ENCODE results near the gene TUBB6.

Gene TUBB6

GRCh38 chr18:12336171-12336613 is 28.2 kb downstream of the TUBB6 start:
- Histone ChIP-seq H3K4me2 (ENCODE audit: low read length) (no peak overlapping the region), H3K9me3 (ENCODE audit: insufficient read depth, low read length) (no peaks in the 10 kb centered on the region), H2AFZ (ENCODE audit: low read depth, low read length) (no peak overlapping the region), H3K4me3 (ENCODE audit: low read length) (no peak overlapping the region), H3K36me3 (replicated peaks; ENCODE audit: low read depth, low read length) (peaks cover 34% of the 10 kb centered on the region), H3K9ac (ENCODE audit: low read length) (no peak overlapping the region), H3K27me3 (ENCODE audit: low read depth, low read length) (no peaks in the 10 kb centered on the region), H4K20me1 (ENCODE audit: insufficient read depth, low read length) (no peaks in the 10 kb centered on the region), H3K27ac (ENCODE audit: low read length) (no peak overlapping the region), H3K4me1 (ENCODE audit: low read length) (no peaks in the 10 kb centered on the region), H3K79me2 (ENCODE audit: low read length) (no peaks in the 10 kb centered on the region)
- TF ChIP-seq EZH2phosphoT487 (IDR thresholded peaks at IDR 0.05; ENCODE audit: low read depth) (no peak), CTCF (IDR thresholded peaks at IDR 0.05; ENCODE audit: low read depth, low read length) (no peak)

GRCh38 chr18:12336887-12337286 is 28.8 kb downstream of the TUBB6 start:
- H3K4me1 ChIP-seq (ENCODE audit: low read length) = no peaks in the 10 kb centered on the region
- H3K27me3 ChIP-seq (ENCODE audit: low read depth, low read length) = no peaks in the 10 kb centered on the region
- no peaks in the 10 kb centered on the region for H4K20me1 ChIP-seq (ENCODE audit: insufficient read depth, low read length)
- H3K9ac ChIP-seq (ENCODE audit: low read length) = no peak overlapping the region
- H3K4me2 ChIP-seq (ENCODE audit: low read length) = no peak overlapping the region
- H2AFZ ChIP-seq (ENCODE audit: low read depth, low read length) = no peak overlapping the region
- H3K27ac ChIP-seq (ENCODE audit: low read length) = no peak overlapping the region
- no peaks in the 10 kb centered on the region for H3K79me2 ChIP-seq (ENCODE audit: low read length)
- H3K4me3 ChIP-seq (ENCODE audit: low read length) = no peak overlapping the region
- no peaks in the 10 kb centered on the region for H3K9me3 ChIP-seq (ENCODE audit: insufficient read depth, low read length)
- no peak for TF ChIP-seq EZH2phosphoT487 (IDR thresholded peaks at IDR 0.05; ENCODE audit: low read depth)
- no peak for TF ChIP-seq CTCF (IDR thresholded peaks at IDR 0.05; ENCODE audit: low read depth, low read length)
- H3K36me3 ChIP-seq (replicated peaks; ENCODE audit: low read depth, low read length) = peaks cover 34% of the 10 kb centered on the region

GRCh38 chr18:12338382-12338781 is 30.3 kb downstream of the TUBB6 start:
- peaks cover 45% of the 10 kb centered on the region for H3K36me3 ChIP-seq (replicated peaks; ENCODE audit: low read depth, low read length)
- H3K4me2 ChIP-seq (ENCODE audit: low read length) = no peak overlapping the region
- no peak overlapping the region for H3K9ac ChIP-seq (ENCODE audit: low read length)

GRCh38 chr18:12340945-12341660 is 33.1 kb downstream of the TUBB6 start:
- Histone ChIP-seq H4K20me1 (ENCODE audit: insufficient read depth, low read length) (no peaks in the 10 kb centered on the region), H3K4me1 (ENCODE audit: low read length) (no peaks in the 10 kb centered on the region), H3K9me3 (ENCODE audit: insufficient read depth, low read length) (no peaks in the 10 kb centered on the region), H3K27me3 (ENCODE audit: low read depth, low read length) (no peaks in the 10 kb centered on the region), H2AFZ (ENCODE audit: low read depth, low read length) (no peak overlapping the region), H3K79me2 (ENCODE audit: low read length) (no peaks in the 10 kb centered on the region), H3K36me3 (replicated peaks; ENCODE audit: low read depth, low read length) (peaks cover 57% of the 10 kb centered on the region), H3K9ac (ENCODE audit: low read length) (no peak overlapping the region), H3K4me2 (ENCODE audit: low read length) (no peak overlapping the region), H3K4me3 (ENCODE audit: low read length) (no peak overlapping the region), H3K27ac (ENCODE audit: low read length) (no peak overlapping the region)
- no peak for TF ChIP-seq CTCF (IDR thresholded peaks at IDR 0.05; ENCODE audit: low read depth, low read length)
- TF ChIP-seq EZH2phosphoT487 (IDR thresholded peaks at IDR 0.05; ENCODE audit: low read depth) = no peak

More at GRCh38 chr18:12338382-12338781, 30.3 kb downstream of the TUBB6 start:
- Histone ChIP-seq H3K27me3 (ENCODE audit: low read depth, low read length) (no peaks in the 10 kb centered on the region), H3K4me1 (ENCODE audit: low read length) (no peaks in the 10 kb centered on the region), H3K4me3 (ENCODE audit: low read length) (no peak overlapping the region), H4K20me1 (ENCODE audit: insufficient read depth, low read length) (no peaks in the 10 kb centered on the region), H2AFZ (ENCODE audit: low read depth, low read length) (no peak overlapping the region), H3K27ac (ENCODE audit: low read length) (no peak overlapping the region), H3K79me2 (ENCODE audit: low read length) (no peaks in the 10 kb centered on the region), H3K9me3 (ENCODE audit: insufficient read depth, low read length) (no peaks in the 10 kb centered on the region)
- TF ChIP-seq EZH2phosphoT487 (IDR thresholded peaks at IDR 0.05; ENCODE audit: low read depth) = no peak
- TF ChIP-seq CTCF (IDR thresholded peaks at IDR 0.05; ENCODE audit: low read depth, low read length) = no peak

Measured in OCI-LY3 (cell line).